ENCODE results near the gene NCR1.
"Not testable (repeated sequence)": the region's sequence is repeated elsewhere in the genome, so short reads cannot be mapped to it uniquely, and the experiment has no call there.

Gene NCR1

DNA sequence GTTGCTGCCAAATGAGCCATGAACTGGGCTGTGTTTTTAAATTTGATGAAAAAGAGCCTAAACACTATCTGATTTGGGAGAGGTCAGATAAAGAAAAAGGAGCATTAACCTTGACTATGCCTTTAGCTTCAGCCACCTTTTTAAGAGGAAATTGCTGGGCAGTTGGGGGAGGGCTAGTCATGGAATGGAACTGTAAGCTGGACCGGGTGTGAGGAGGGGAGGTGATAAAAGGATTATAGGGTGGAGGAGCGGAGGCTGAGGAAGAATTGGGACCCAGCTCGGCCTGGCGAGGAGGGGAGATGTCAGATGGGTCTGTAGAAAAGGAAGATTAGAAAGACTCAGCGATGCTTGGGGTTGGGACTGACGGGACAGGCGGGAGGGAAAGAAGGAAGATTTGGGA is 7.3 kb upstream of the NCR1 start:
- not testable (repeated sequence) for H4K91ac ChIP-seq (ENCODE audit: low read depth, low read length, poor library complexity); DNase-seq (ENCODE audit: low spot score); H2BK120ac ChIP-seq (ENCODE audit: low read depth, low read length); H3K14ac ChIP-seq (ENCODE audit: low read length); H3K4ac ChIP-seq (ENCODE audit: low read length); H3K4me1 ChIP-seq (ENCODE audit: control insufficient read depth in 2 of 2, insufficient read depth in 1 of 2, low read depth in 1 of 2, low read length in 2 of 2); H3K27me3 ChIP-seq (ENCODE audit: control insufficient read depth in 3 of 3, insufficient read depth in 3 of 3, low read depth in 1 of 3, low read length in 3 of 3); H3K79me1 ChIP-seq (ENCODE audit: low read depth, low read length); H2BK15ac ChIP-seq (ENCODE audit: low read length); H2AFZ ChIP-seq (ENCODE audit: low read length); H3K9me3 ChIP-seq (replicated peaks in 1 of 2; ENCODE audit: control insufficient read depth in 2 of 2, insufficient read depth in 1 of 2, low read depth in 1 of 2, low read length in 2 of 2); H3K36me3 ChIP-seq (replicated peaks in 1 of 2; ENCODE audit: control insufficient read depth in 2 of 2, insufficient read depth in 2 of 2, low read length in 2 of 2); H2BK12ac ChIP-seq (ENCODE audit: low read length); H3K27ac ChIP-seq (replicated peaks; ENCODE audit: low read length); H3K4me2 ChIP-seq (ENCODE audit: insufficient read depth, low read length, poor library complexity, severe bottlenecking); H3K18ac ChIP-seq (ENCODE audit: low read length); H2AK5ac ChIP-seq (ENCODE audit: low read depth, low read length); H4K8ac ChIP-seq (ENCODE audit: low read depth, low read length); H3K23ac ChIP-seq (ENCODE audit: low read depth, low read length, poor library complexity); H3K4me3 ChIP-seq (ENCODE audit: low read length in 2 of 2); H2BK5ac ChIP-seq (ENCODE audit: low read length); H3K9ac ChIP-seq (ENCODE audit: low read depth, low read length, poor library complexity)
- WGBS, 2 donors (ENCODE audit: extremely low coverage in 2 of 2, insufficient read length in 2 of 2, insufficient replicate concordance in 1 of 2), result no CpG with 5 or more reads among the region's 7 CpGs

DNA sequence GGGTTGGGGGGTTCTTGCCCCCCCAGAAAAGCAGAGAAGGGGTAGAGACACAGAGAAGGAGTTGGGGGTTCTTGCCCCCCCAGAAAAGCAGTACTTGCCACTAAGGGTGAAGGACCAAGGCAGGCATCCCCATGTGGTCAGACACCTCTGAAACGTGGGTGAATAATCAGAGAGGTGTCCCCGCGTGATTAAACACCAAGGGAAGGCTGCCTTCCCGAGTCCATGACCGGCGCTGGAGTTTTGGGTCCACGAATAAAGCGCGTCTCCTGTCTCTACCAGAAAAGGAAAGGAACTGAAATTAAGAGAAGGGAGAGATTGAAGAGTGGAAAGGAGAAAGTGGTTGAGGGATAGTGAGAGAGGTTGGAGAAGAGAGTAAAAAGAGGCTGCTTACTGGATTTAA is 6.3 kb upstream of the NCR1 start:
- WGBS, 2 donors (ENCODE audit: extremely low coverage in 2 of 2, insufficient read length in 2 of 2, insufficient replicate concordance in 1 of 2), result no CpG with 5 or more reads among the region's 9 CpGs
- not testable (repeated sequence) for H3K4me3 ChIP-seq (ENCODE audit: low read length in 2 of 2); H3K23ac ChIP-seq (ENCODE audit: low read depth, low read length, poor library complexity); H3K79me1 ChIP-seq (ENCODE audit: low read depth, low read length); H2BK5ac ChIP-seq (ENCODE audit: low read length); H3K4me2 ChIP-seq (ENCODE audit: insufficient read depth, low read length, poor library complexity, severe bottlenecking); H3K9ac ChIP-seq (ENCODE audit: low read depth, low read length, poor library complexity); H3K4me1 ChIP-seq (ENCODE audit: control insufficient read depth in 2 of 2, insufficient read depth in 1 of 2, low read depth in 1 of 2, low read length in 2 of 2); H2AFZ ChIP-seq (ENCODE audit: low read length); H2BK120ac ChIP-seq (ENCODE audit: low read depth, low read length); H4K91ac ChIP-seq (ENCODE audit: low read depth, low read length, poor library complexity); H3K36me3 ChIP-seq (replicated peaks in 1 of 2; ENCODE audit: control insufficient read depth in 2 of 2, insufficient read depth in 2 of 2, low read length in 2 of 2); H2BK12ac ChIP-seq (ENCODE audit: low read length); H2BK15ac ChIP-seq (ENCODE audit: low read length); H2AK5ac ChIP-seq (ENCODE audit: low read depth, low read length); H3K27ac ChIP-seq (replicated peaks; ENCODE audit: low read length); H4K8ac ChIP-seq (ENCODE audit: low read depth, low read length); H3K9me3 ChIP-seq (replicated peaks in 1 of 2; ENCODE audit: control insufficient read depth in 2 of 2, insufficient read depth in 1 of 2, low read depth in 1 of 2, low read length in 2 of 2); H3K14ac ChIP-seq (ENCODE audit: low read length); H3K18ac ChIP-seq (ENCODE audit: low read length); H3K27me3 ChIP-seq (ENCODE audit: control insufficient read depth in 3 of 3, insufficient read depth in 3 of 3, low read depth in 1 of 3, low read length in 3 of 3); DNase-seq (ENCODE audit: low spot score); H3K4ac ChIP-seq (ENCODE audit: low read length)

DNA sequence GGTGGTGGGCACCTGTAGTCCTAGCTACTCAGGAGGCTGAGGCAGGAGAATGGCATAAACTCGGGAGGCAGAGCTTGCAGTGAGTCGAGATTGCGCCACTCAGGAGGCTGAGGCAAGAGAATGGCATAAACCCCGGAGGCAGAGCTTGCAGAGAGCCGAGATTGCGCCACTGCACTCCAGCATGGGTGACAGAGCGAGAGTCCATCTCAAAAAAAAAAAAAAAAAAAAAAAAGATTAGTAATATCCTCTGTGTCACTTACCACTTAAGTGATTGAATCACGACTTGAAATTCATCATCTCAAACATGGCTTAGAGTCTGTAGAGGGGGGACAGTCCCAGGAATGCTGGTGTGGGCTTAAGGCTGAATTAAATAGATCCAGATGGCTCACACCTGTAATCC is 4.8 kb upstream of the NCR1 start:
- WGBS, 2 donors (ENCODE audit: extremely low coverage in 2 of 2, insufficient read length in 2 of 2, insufficient replicate concordance in 1 of 2), result no CpG with 5 or more reads among the region's 8 CpGs
- H3K36me3 ChIP-seq (replicated peaks in 1 of 2; ENCODE audit: control insufficient read depth in 2 of 2, insufficient read depth in 2 of 2, low read length in 2 of 2), result not testable (repeated sequence)

DNA sequence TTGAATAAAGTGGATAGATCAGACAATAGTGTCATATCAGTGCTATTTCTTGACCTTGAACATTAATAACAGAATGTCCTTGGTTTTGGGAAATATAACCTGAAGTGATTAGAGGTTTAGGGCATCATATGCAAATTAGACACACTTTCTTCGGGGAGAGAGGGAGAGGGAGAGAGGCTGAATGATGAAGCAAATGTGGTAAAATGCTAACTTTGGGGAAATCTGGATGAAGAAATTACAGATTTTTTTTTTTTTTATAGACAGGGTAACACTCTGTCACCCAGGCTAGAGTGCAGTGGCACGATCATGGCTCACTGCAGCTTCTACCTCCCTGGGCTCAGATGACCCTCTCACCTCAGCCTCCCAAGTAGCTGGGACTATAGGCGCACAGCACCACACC is 3.9 kb upstream of the NCR1 start:
- Histone ChIP-seq H3K4me1 (ENCODE audit: control insufficient read depth in 2 of 2, insufficient read depth in 1 of 2, low read depth in 1 of 2, low read length in 2 of 2) (peaks cover 0 to 3% of the 10 kb centered on the region in 2 donors), H3K23ac (ENCODE audit: low read depth, low read length, poor library complexity) (no peak overlapping the region), H3K27me3 (ENCODE audit: control insufficient read depth in 3 of 3, insufficient read depth in 3 of 3, low read depth in 1 of 3, low read length in 3 of 3) (no peaks in the 10 kb centered on the region), H3K4me3 (ENCODE audit: low read length in 2 of 2) (no peak overlapping the region), H2BK15ac (ENCODE audit: low read length) (no peak overlapping the region), H3K9me3 (replicated peaks in 1 of 2; ENCODE audit: control insufficient read depth in 2 of 2, insufficient read depth in 1 of 2, low read depth in 1 of 2, low read length in 2 of 2) (no peaks in the 10 kb centered on the region), H2BK120ac (ENCODE audit: low read depth, low read length) (no peak overlapping the region), H2AK5ac (ENCODE audit: low read depth, low read length) (no peak overlapping the region), H4K8ac (ENCODE audit: low read depth, low read length) (no peak overlapping the region), H3K4me2 (ENCODE audit: insufficient read depth, low read length, poor library complexity, severe bottlenecking) (no peak overlapping the region), H2AFZ (ENCODE audit: low read length) (no peak overlapping the region), H3K36me3 (replicated peaks in 1 of 2; ENCODE audit: control insufficient read depth in 2 of 2, insufficient read depth in 2 of 2, low read length in 2 of 2) (no peaks in the 10 kb centered on the region), H2BK12ac (ENCODE audit: low read length) (no peak overlapping the region), H3K79me1 (ENCODE audit: low read depth, low read length) (no peaks in the 10 kb centered on the region), H3K4ac (ENCODE audit: low read length) (no peak overlapping the region), H2BK5ac (ENCODE audit: low read length) (no peak overlapping the region), H3K9ac (ENCODE audit: low read depth, low read length, poor library complexity) (no peak overlapping the region), H3K14ac (ENCODE audit: low read length) (no peak overlapping the region), H4K91ac (ENCODE audit: low read depth, low read length, poor library complexity) (no peak overlapping the region), H3K18ac (ENCODE audit: low read length) (no peak overlapping the region), H3K27ac (replicated peaks; ENCODE audit: low read length) (no peak overlapping the region)
- no peak for DNase-seq (ENCODE audit: low spot score)
- WGBS, 2 donors (ENCODE audit: extremely low coverage in 2 of 2, insufficient read length in 2 of 2, insufficient replicate concordance in 1 of 2), result no CpG with 5 or more reads among the region's 3 CpGs

More for the DNA sequence above, 4.8 kb upstream of the NCR1 start:
- H3K14ac ChIP-seq (ENCODE audit: low read length); DNase-seq (ENCODE audit: low spot score); H3K4ac ChIP-seq (ENCODE audit: low read length); H2BK5ac ChIP-seq (ENCODE audit: low read length); H3K9ac ChIP-seq (ENCODE audit: low read depth, low read length, poor library complexity); H3K9me3 ChIP-seq (replicated peaks in 1 of 2; ENCODE audit: control insufficient read depth in 2 of 2, insufficient read depth in 1 of 2, low read depth in 1 of 2, low read length in 2 of 2); H3K4me1 ChIP-seq (ENCODE audit: control insufficient read depth in 2 of 2, insufficient read depth in 1 of 2, low read depth in 1 of 2, low read length in 2 of 2); H3K4me3 ChIP-seq (ENCODE audit: low read length in 2 of 2); H2BK120ac ChIP-seq (ENCODE audit: low read depth, low read length); H3K27me3 ChIP-seq (ENCODE audit: control insufficient read depth in 3 of 3, insufficient read depth in 3 of 3, low read depth in 1 of 3, low read length in 3 of 3); H2AK5ac ChIP-seq (ENCODE audit: low read depth, low read length); H2BK15ac ChIP-seq (ENCODE audit: low read length); H3K23ac ChIP-seq (ENCODE audit: low read depth, low read length, poor library complexity); H4K91ac ChIP-seq (ENCODE audit: low read depth, low read length, poor library complexity); H3K18ac ChIP-seq (ENCODE audit: low read length); H3K79me1 ChIP-seq (ENCODE audit: low read depth, low read length); H2AFZ ChIP-seq (ENCODE audit: low read length); H3K4me2 ChIP-seq (ENCODE audit: insufficient read depth, low read length, poor library complexity, severe bottlenecking); H4K8ac ChIP-seq (ENCODE audit: low read depth, low read length); H2BK12ac ChIP-seq (ENCODE audit: low read length); H3K27ac ChIP-seq (replicated peaks; ENCODE audit: low read length): not testable (repeated sequence)

Measured in neuronal stem cell (in vitro differentiated cells).